Cardiac fibroblast (primary cell): ENCODE results near the gene RAB30.

Source experiments
- DNase-seq, 2 donors: peaks; one replicate each; pipeline versions ENCODE4 v3.0.0 to v3.0.0-alpha.2; 2010; ENCODE audit warnings: low read depth in 2 of 2
- H3K4me3 ChIP-seq, 2 donors: replicated peaks in 1 of 2; 1 replicate in 1 of 2; 2 replicates in 1 of 2; pipeline ENCODE4 v1.5.1; 2011; ENCODE audit warnings: low read depth in 2 of 2, low read length in 2 of 2, mild to moderate bottlenecking in 2 of 2, moderate library complexity in 1 of 2
- TF ChIP-seq, protein P1 (sequence below): IDR thresholded peaks from one replicate; pipeline ENCODE4 v1.5.1; 2011; ENCODE audit warnings: low read depth, mild to moderate bottlenecking, low read length, inconsistent platforms

RAB30 gene

DNA sequence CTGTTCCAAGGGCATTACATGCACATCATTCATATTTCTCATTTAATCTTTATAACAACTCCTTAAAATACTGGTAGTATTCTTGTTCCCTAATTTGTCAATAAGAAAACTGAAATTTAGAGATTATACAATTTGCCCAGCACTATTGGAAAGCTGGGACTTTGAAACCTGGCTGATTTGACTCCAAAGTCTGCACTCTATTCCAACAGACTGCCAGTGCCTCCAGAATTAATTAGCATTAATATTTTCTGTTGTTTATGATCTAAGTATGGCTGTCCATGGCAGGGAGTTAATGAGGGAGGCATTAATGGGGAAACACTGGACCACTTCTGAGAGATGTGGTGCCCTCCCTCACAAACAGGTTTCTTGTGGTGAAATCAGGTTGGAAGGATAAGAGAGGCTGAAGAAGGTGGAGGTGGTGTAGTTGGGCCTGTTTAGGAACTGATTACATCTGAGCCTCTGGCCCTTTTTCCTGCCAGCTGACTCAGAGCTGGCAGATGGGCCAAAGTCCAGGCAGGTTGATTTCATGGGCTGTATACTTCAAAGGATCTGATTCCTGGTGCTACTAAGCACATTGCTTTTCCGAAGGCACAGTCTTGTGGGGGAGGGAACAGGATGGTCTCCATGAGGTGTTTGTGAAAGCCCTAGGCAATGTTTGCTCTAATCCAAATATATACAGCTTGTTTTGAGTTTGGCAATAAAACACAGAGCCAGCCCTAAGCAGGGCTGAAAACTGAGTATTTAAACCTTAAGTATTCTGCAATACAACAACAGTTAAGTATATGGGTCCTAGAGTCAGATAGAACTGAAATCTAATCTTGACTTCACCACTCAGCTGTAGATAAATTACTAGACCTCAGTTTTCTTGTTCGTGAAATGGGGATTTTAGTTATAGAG is 21.0 kb upstream of the RAB30 start:
- TF ChIP-seq, protein P1, sequence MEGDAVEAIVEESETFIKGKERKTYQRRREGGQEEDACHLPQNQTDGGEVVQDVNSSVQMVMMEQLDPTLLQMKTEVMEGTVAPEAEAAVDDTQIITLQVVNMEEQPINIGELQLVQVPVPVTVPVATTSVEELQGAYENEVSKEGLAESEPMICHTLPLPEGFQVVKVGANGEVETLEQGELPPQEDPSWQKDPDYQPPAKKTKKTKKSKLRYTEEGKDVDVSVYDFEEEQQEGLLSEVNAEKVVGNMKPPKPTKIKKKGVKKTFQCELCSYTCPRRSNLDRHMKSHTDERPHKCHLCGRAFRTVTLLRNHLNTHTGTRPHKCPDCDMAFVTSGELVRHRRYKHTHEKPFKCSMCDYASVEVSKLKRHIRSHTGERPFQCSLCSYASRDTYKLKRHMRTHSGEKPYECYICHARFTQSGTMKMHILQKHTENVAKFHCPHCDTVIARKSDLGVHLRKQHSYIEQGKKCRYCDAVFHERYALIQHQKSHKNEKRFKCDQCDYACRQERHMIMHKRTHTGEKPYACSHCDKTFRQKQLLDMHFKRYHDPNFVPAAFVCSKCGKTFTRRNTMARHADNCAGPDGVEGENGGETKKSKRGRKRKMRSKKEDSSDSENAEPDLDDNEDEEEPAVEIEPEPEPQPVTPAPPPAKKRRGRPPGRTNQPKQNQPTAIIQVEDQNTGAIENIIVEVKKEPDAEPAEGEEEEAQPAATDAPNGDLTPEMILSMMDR = no peak
- DNase-seq = peak in 1 of 2 donors; percentile 14
- no peak overlapping the region for H3K4me3 ChIP-seq

DNA sequence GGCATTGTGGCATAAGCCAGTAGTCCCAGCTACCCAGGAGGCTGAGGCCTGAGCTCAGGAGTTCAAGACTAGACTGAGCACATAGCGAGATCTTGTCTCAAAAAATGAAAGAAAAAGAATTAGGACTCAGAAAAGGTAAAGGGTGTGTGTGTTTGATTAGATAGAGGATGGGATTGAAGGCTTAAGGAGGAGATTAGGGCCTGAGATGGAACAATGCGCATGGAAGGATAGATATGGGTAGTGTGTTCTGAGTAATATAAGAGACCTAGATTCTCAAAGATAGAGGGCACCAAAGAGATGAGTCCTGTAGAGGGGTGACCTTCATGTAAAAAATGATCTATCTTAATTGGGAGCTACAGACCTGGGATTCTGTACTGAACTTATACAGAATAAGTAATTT is 17.3 kb upstream of the RAB30 start:
- DNase-seq = peak in 1 of 2 donors; percentile 14
- H3K4me3 ChIP-seq = no peak overlapping the region
- TF ChIP-seq, protein P1 = peak; percentile 10

DNA sequence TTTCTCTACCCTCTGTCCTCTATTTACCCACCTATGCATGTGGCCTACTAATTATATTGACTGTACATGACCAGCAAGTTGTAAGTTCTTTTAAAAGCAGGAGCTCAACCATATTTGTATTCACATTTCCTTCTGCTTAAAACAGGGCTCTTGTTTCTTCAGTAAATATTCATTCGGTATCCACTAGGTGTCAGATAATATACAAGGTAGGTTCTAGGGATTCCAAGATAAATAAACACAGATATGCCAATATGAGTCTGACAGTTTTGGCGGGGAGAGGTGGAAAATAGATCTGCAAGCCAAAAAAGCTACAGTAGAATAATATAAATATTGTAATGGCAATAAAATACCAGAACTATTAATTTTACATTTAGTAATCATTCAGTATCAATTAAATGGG is 15.3 kb upstream of the RAB30 start:
- DNase-seq = peak; percentile 21 to 30
- no peak overlapping the region for H3K4me3 ChIP-seq

DNA sequence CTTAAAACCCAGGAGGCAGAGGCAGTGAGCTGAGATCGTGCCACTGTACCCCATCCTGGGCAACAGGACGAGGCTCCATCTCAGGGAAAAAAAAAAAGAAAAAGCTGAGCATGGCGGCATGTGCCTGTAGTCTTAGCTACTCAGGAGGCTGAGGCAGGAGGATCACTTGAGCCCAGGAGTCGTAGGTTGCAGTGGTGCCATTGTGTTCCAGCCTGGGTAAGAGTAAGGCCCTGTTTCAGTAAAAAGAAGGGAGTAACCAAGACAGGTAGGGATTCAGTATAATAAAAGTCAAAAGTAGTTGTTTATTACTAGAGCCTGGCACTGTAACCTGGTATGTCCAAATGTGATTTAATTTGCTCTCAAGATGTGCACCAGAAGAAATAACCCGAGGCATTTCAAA is 8.1 kb upstream of the RAB30 start:
- no peak for DNase-seq
- no peak overlapping the region for H3K4me3 ChIP-seq
- TF ChIP-seq, protein P1 = no peak

More for the DNA sequence above, 15.3 kb upstream of the RAB30 start:
- TF ChIP-seq, protein P1 = no peak

DNA sequence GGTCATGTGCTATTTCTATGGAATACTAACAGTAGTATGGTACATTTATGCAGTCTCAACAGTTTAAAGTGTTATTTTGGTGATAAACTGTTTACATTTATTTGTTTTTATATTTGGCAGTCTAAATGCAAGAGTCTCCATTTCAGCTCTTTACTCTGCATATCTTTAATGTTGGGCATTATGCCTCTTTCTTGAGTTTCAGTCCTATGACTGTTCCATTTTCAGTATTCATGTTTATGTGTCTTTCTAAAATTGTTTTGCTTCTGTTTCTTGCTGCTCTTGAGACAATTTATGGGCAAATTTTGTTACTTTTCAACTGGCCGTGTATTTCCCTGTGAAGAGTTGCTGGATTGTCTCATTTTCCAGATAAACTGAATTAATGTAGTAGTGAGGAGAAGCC is 6.6 kb upstream of the RAB30 start:
- TF ChIP-seq, protein P1 = no peak
- DNase-seq = no peak
- no peak overlapping the region for H3K4me3 ChIP-seq

DNA sequence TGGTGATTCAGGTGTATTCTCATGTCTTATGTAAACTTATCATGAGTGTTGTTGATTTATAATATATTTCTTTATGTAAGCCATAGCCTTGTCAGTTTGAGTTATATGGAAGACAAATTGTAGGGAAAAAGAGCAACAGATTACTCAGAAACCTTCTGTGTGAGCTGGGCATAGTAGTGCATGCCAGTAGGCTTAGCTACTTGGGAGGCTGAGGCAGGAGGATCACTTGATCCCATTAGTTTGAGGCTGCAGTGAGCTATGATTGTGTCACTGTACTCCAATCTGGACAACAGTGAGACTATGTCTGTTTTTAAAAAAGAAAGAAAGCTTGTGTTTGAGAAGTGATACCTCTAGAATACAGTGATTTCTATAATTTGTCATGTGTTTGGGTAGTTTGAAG is 2.2 kb upstream of the RAB30 start:
- no peak overlapping the region for H3K4me3 ChIP-seq
- TF ChIP-seq, protein P1 = no peak
- DNase-seq = no peak
